CD4-positive, alpha-beta T cell treated with Interleukin-17A for 4 hours (primary cell): ENCODE measurements around the gene LIFR.

Experiments
- DNase-seq: peaks from one replicate; pipeline ENCODE4 v3.0.0-alpha.2; 2020; ENCODE audit warnings: mixed read lengths

Gene LIFR

DNA sequence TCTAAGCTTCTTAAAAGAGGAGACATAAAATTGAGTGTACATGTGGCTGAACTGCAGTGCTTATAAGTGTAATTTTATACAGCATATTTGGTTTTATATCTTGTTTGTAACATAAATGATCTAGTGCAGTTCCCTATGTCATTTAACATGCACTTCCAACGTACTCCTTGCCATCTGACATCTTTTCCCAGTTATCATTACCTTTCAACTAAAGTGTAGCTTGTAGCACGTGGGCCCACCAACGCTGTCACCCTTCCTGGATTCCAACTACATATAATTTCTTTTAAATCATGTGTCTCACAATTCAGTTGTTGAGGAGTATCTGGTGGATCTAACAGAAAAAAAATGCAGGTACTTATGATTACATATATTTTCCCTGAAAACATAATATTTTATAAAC, 50.1 kb downstream of the LIFR start:
- DNase-seq, result no peak

- no peak for DNase-seq
Observed at GRCh38 chr5:38500573-38501260, 55.7 kb downstream of the LIFR start.

DNA sequence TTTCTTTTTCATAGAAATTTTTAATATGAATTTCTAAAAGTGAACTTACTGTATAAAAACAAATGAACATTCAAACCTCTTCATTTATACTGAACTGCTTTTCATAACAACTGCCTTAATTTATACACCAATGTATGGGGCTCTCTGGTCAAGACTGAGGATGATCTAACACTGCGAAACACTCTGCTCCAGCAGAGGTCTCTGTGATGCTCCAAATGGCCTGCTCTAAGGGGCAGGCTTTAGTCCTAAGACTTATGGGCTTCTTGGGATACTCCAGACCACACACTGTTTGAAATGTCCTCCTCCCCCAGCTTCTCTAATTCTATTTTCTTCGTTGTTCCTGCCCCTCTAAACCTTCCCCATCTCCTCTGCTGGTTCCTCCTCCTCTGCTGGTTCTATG, 58.5 kb downstream of the LIFR start:
- no peak for DNase-seq

GRCh38 chr5:38494763-38495162, 61.7 kb downstream of the LIFR start:
- DNase-seq, result no peak

GRCh38 chr5:38494175-38494574, 62.3 kb downstream of the LIFR start:
- DNase-seq, result no peak

- no peak for DNase-seq
Observed at GRCh38 chr5:38483805-38484398, 72.5 kb downstream of the LIFR start.

GRCh38 chr5:38479315-38479904, 77.0 kb downstream of the LIFR start:
- DNase-seq, result no peak

- no peak for DNase-seq
Observed at GRCh38 chr5:38478878-38479277, 77.6 kb downstream of the LIFR start.

DNA sequence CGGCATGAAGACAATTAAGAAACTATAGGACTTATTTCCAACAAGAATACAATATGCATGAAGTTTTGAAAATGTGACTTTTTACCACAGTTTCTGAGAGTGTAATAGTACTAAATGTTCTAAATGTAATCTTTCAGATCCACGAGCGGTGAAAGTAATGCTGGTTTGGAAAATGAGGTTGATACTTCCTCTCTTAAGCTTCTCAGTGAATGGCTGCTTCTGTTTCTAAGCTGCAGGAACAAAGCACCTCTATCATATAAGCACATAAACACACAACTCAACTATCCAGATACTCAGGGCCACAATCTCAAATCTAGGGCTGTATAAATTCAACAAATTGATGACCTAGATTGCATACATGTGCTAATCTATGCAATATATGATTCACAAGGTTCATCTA, 78.3 kb downstream of the LIFR start:
- DNase-seq, result no peak

- DNase-seq, result no peak
Observed at GRCh38 chr5:38473008-38473407, 83.4 kb downstream of the LIFR start.

DNA sequence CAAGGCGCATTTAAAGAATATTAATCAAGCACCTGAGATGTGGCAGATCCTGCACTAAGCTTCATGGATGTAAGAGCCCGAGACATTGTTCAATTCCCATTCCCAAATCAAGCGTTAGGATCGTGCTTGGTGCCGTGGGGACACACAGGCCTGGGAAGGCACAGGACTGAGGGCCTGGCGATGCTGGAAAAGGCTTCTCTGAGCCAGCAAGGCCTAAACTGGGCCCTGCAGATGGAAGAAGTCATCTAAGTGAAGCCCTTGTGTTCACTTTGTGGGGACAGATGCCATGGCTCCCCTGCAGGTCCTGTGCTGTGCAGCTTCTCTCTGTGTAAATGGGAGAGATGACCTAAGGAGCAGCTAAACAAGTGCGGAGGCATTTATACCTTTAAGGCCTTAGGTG, 83.9 kb downstream of the LIFR start:
- DNase-seq, result no peak

DNA sequence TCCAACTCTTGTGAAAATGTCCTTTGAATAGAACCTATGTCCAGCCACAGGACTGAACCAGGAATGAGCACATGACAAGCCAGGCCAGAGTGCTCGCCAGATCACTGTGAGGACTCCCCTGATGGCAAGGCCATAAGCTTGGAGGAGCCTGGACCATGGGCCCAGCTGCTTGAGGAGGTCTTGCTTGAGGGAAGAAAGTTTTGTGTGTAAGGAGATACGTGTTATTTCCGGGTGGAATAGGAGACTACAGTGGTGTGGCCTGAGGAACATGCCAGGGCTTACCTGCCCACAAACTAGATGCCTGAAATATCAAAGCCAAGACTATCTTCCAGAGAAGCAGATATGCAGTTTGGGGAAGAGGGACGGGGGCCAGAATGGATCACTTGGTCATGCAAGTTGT, 84.7 kb downstream of the LIFR start:
- DNase-seq, result no peak

DNA sequence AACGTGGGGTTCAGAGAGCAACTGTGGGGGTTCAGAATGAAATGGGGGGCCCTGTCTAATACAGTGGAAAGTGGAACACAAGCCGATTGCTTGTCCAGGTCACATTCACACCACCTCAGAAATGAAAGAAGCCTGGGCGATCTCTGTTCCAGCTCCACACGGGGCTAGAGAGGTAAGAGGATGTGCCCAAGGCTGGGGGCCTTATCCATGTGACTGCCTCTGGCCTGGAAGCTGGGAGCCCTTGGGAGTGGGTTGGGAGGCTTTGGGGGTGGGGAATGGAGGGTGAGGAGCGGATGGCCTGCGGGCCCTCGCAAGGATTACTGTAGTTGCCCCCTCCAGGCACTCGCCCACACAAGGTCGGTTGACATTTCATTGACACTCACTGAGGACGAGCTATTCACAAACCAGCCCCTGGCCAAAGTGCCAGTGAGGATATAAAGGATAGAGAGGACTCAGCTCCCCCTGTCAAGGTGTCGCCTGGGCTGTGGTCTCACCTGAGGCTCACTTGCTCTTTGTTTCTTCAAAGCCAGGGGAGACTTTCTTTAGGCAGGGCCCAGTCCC, 86.7 kb downstream of the LIFR start:
- no peak for DNase-seq

- no peak for DNase-seq
Observed at GRCh38 chr5:38468978-38469706, 87.3 kb downstream of the LIFR start.

- DNase-seq, result no peak
Observed at GRCh38 chr5:38468202-38468673, 88.2 kb downstream of the LIFR start.

DNA sequence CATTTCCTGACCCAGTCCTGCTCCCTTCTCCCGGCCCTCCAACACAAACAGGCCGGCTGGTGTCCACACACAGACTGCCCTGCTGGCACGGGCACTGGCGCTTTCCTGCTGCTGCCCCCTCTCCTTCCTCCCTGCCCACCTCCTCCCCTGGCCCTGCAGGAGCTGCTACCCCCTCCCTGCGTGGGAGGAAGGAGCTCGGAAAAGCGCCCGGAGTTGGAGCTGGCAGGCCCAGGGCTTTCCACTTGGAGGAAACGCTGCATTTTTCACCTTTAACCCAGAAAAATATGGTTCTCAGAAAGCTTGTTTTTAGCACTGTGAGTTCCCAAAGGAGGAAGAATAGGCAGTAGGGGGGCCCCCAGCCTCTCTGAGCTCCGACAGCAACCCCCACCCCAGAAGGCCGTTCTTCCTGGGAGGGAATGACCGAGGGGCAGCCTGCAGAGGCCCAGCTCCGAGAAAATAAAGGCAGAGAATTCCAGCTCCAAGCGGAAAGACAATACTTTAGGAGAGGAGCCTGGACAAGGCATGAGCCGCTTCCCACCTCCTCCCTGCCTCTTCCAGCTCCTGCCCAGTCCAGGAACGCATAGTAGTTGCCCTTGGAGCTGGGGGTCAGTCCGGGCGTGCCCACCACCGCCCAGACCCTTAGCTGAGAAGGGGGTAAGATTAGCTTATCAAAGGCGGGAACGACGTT, 88.9 kb downstream of the LIFR start:
- no peak for DNase-seq

GRCh38 chr5:38466424-38467189, 89.8 kb downstream of the LIFR start:
- no peak for DNase-seq

- no peak for DNase-seq
Observed at GRCh38 chr5:38465702-38466423, 90.6 kb downstream of the LIFR start.

GRCh38 chr5:38465061-38465460, 91.4 kb downstream of the LIFR start:
- DNase-seq, result no peak

- DNase-seq, result no peak
Observed at GRCh38 chr5:38463634-38464521, 92.6 kb downstream of the LIFR start.
